Panc1 (cell line): ENCODE data around the gene ANG. TPM values are rescaled to one million over a fixed set of nuclear protein-coding genes. Genes with fewer than 3 reads are reported as not detected.

ENCODE experiments used
- ATAC-seq: fragments of 200-7000 bp; cut with Tn5 transposase; 2 replicates; pipeline ENCODE4 v1.9.1; 2020; ENCODE audit warnings: mild to moderate bottlenecking, moderate library complexity
- BruUV-seq: library from RNA; stranded (reverse); fragments of 400-500 nt; replicated peaks from 2 replicates; lab custom pipeline; 2021; lab: Mats Ljungman, UMichigan
- CTCF ChIA-PET: fragments of 300-600 bp; sonication (Branson Sonifier 250); formaldehyde crosslinking; loops from one replicate; lab custom pipeline; 2022; ENCODE audit warnings: antibody characterized with exemption; lab: Charles Lee
- POLR2A ChIA-PET: fragments of 300-600 bp; sonication (Branson Sonifier 250); formaldehyde crosslinking; loops from one replicate; lab custom pipeline; 2022; ENCODE audit warnings: antibody characterized with exemption; lab: Charles Lee
- DNase-seq: peaks from one replicate; pipeline ENCODE4 v3.0.0-alpha.2; 2010; ENCODE audit warnings: low read depth, low spot score
- H3K27ac ChIP-seq: 2 replicates; pipeline ENCODE4 v1.5.1; 2011; ENCODE audit warnings: mild to moderate bottlenecking, low read length, inconsistent platforms
- H3K27me3 ChIP-seq: fragments of 200-500 bp; sonication (Bioruptor generic); 2 replicates; pipeline ENCODE4 v1.6.0; 2014; ENCODE audit warnings: low read length, inconsistent platforms; ENCODE audit not compliant: control insufficient read depth, insufficient read depth
- H3K36me3 ChIP-seq: fragments of 200-500 bp; sonication (Bioruptor generic); 2 replicates; pipeline ENCODE4 v1.5.1; 2014; ENCODE audit warnings: inconsistent platforms, mild to moderate bottlenecking, low read length, moderate library complexity; ENCODE audit not compliant: control insufficient read depth, insufficient read depth
- H3K4me1 ChIP-seq: 2 replicates; pipeline ENCODE4 v1.5.1; 2011; ENCODE audit warnings: inconsistent platforms, mild to moderate bottlenecking, low read length, moderate library complexity; ENCODE audit not compliant: control insufficient read depth, insufficient read depth
- H3K4me3 ChIP-seq, 2 experiments: 2 replicates each; pipeline ENCODE4 v1.5.1; 2011 to 2012; ENCODE audit warnings: low read depth in 2 of 2, low read length in 2 of 2, mild to moderate bottlenecking in 2 of 2, inconsistent platforms in 1 of 2, moderate library complexity in 1 of 2
- H3K9me3 ChIP-seq: fragments of 200-500 bp; sonication (Bioruptor generic); 2 replicates; pipeline ENCODE4 v1.5.1; 2014; ENCODE audit warnings: low read depth, mild to moderate bottlenecking, inconsistent platforms, low read length, moderate library complexity; ENCODE audit not compliant: control insufficient read depth, insufficient read depth
- CTCF ChIP-seq: fragments of 450-650 bp; IDR thresholded peaks from 2 replicates; pipeline ENCODE4 v1.5.1; 2017; ENCODE audit warnings: mild to moderate bottlenecking
- POLR2AphosphoS5 ChIP-seq: IDR thresholded peaks from 2 replicates; pipeline ENCODE4 v1.6.1; 2012; ENCODE audit warnings: mild to moderate bottlenecking, low read depth, low read length, moderate library complexity
- REST ChIP-seq, 2 experiments: IDR thresholded peaks; 2 replicates each; pipeline ENCODE4 v1.6.1; 2011 to 2012; ENCODE audit warnings: low read depth in 2 of 2, control low read depth in 1 of 2, low read length in 1 of 2, mild to moderate bottlenecking in 1 of 2, moderate library complexity in 1 of 2; ENCODE audit not compliant: insufficient read depth in 1 of 2
- SIN3A ChIP-seq: IDR thresholded peaks from 2 replicates; pipeline ENCODE4 v1.6.1; 2012; ENCODE audit warnings: low read depth, mild to moderate bottlenecking, low read length, moderate library complexity, borderline replicate concordance; ENCODE audit not compliant: insufficient read depth
- TCF7L2 ChIP-seq: IDR thresholded peaks from 2 replicates; pipeline ENCODE4 v1.6.1; 2011; ENCODE audit warnings: mild to moderate bottlenecking, low read depth, low read length, inconsistent platforms
- in situ Hi-C: cut with HindIII; loops from 2 replicates; pipeline ENCODE4 v1.10.0; 2016; ENCODE audit warnings: low sequenced_read_pairs, low pct_unique_long_range_greater_than_20kb
- intact Hi-C: fragments of 100-400 bp; cut with micrococcal nuclease; formaldehyde crosslinking; loops from one replicate; pipeline ENCODE4 v1.10.0; 2022; ENCODE audit not compliant: unreplicated experiment
- total RNA-seq: library from RNA; stranded (reverse); gene quantifications from one replicate; pipeline ENCODE4 v1.2.1, GENCODE V29; 2021; ENCODE audit not compliant: unreplicated experiment

ANG gene
- total RNA-seq, 1 experiment from 2014 or later, result 1.9 TPM

GRCh38 chr14:20743556-20743955, 55.0 kb downstream of the ANG start:
- Histone ChIP-seq H3K4me3 (no peak overlapping the region), H3K9me3 (no peaks in the 10 kb centered on the region), H3K4me1 (no peaks in the 10 kb centered on the region), H3K36me3 (no peaks in the 10 kb centered on the region), H3K27me3 (no peaks in the 10 kb centered on the region; the same call in 1 of the 2 replicates), H3K27ac (no peak overlapping the region)
- in situ Hi-C loops, result no loop called here
- no TSS peak for BruUV-seq
- POLR2A ChIA-PET, result no interaction called here
- no peak for DNase-seq
- TF ChIP-seq REST (IDR thresholded peaks at IDR 0.05; ENCODE audit: insufficient read depth in 1 of 2, low read depth in 2 of 2, low read length in 1 of 2), result no peak
- no peak for TF ChIP-seq CTCF
- no peak for TF ChIP-seq SIN3A
- TF ChIP-seq POLR2AphosphoS5, result no peak
- no peak for TF ChIP-seq TCF7L2
- ATAC-seq, result no peak
- intact Hi-C loops, result no loop called here
- CTCF ChIA-PET, result no interaction called here

Other genes starting within 250 kb of the ANG start
- gene OSGEP, start 234.0 kb upstream of the ANG start, total RNA-seq, result 26.6 TPM
- gene APEX1, start 233.5 kb upstream of the ANG start, total RNA-seq, result 163 TPM
- 34.8 TPM for gene PIP4P1, start 227.3 kb upstream of the ANG start, total RNA-seq
- 35.1 TPM for gene PNP, start 219.4 kb upstream of the ANG start, total RNA-seq
- 0.64 TPM for gene RNASE10, start 183.2 kb upstream of the ANG start, total RNA-seq
- gene RNASE9, start 127.7 kb upstream of the ANG start, total RNA-seq, result not detected
- gene RNASE11, start 100.8 kb upstream of the ANG start, total RNA-seq, result not detected
- gene RNASE12, start 97.4 kb upstream of the ANG start, total RNA-seq, result not detected
- gene OR6S1, start 47.1 kb upstream of the ANG start, total RNA-seq, result not detected
- 3.3 TPM for gene RNASE4, start 4.2 kb upstream of the ANG start, total RNA-seq
- not detected for gene EDDM3A, start 57.1 kb downstream of the ANG start, total RNA-seq
- gene EDDM3B, start 79.6 kb downstream of the ANG start, total RNA-seq, result not detected
- gene RNASE6, start 92.5 kb downstream of the ANG start, total RNA-seq, result not detected
- gene RNASE1, start 114.1 kb downstream of the ANG start, total RNA-seq, result 0.69 TPM
- not detected for gene RNASE3, start 202.6 kb downstream of the ANG start, total RNA-seq